GM18873 (cell line): ENCODE measurements around the gene DMXL1.
A peak's percentile ranks its signal among the peaks of the same experiment; 100 is the strongest.

ENCODE experiments used
- ATAC-seq: cut with Tn5 transposase; IDR thresholded peaks from one replicate; pipeline ENCODE4 v1.9.1; 2021; ENCODE audit warnings: mild to moderate bottlenecking, moderate library complexity, moderate number of reproducible peaks; ENCODE audit not compliant: unreplicated experiment, low FRiP score

DMXL1 gene

DNA sequence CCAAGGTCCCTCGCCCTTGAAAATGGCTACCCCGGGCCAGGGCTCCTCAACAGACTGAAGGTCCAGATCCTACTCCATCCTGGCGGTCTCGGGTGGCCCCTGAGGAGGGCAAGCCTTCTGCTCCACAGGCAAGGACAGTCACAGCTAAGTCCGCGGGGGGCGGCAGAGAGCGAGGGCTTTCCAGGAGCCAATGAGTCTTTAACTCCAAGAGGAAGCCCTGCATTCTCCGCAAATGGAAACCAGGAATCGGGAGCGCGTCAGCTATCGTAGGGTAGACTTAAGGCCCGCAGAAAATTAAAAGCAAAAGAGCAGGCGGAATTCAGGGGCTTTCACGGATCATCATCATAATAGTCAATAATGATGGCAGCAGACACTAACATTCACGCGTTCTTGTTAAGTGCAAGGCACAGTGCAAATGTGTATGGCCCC lies 197.1 kb downstream of the DMXL1 start:
- peak; percentile 78 for ATAC-seq

DNA sequence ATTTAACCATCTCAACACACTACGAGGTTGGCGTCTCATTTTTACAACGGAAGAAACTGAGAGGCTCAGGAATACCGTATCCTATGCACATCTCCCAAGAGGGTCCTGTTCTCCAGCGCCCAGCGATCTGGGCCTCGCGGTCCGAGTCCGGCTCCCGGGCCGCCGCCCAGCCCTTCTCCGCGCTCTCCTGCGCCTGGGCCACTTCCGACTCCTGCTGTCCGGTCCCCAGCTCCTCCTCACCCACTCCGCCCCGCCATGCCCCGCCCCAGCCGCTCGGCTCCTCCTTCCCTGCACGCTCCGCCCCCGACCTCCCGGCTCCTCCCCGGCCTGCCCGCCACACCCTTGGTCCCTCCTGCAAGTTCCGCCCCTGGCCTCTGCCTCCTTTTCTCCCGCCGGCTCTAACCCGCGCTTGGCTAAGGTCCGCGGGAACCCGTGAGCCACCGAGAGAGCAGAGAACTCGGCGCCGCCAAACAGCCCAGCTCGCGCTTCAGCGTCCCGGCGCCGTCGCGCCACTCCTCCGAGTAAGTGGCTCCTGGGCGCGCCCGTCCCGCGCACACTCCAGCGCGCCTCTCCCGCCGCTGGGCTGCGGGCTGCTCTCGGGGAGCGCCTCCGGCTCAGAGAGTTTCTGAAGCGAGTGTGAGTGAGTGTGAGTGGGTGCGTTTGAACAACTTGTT lies 197.6 kb downstream of the DMXL1 start:
- peak; percentile 66 for ATAC-seq

DNA sequence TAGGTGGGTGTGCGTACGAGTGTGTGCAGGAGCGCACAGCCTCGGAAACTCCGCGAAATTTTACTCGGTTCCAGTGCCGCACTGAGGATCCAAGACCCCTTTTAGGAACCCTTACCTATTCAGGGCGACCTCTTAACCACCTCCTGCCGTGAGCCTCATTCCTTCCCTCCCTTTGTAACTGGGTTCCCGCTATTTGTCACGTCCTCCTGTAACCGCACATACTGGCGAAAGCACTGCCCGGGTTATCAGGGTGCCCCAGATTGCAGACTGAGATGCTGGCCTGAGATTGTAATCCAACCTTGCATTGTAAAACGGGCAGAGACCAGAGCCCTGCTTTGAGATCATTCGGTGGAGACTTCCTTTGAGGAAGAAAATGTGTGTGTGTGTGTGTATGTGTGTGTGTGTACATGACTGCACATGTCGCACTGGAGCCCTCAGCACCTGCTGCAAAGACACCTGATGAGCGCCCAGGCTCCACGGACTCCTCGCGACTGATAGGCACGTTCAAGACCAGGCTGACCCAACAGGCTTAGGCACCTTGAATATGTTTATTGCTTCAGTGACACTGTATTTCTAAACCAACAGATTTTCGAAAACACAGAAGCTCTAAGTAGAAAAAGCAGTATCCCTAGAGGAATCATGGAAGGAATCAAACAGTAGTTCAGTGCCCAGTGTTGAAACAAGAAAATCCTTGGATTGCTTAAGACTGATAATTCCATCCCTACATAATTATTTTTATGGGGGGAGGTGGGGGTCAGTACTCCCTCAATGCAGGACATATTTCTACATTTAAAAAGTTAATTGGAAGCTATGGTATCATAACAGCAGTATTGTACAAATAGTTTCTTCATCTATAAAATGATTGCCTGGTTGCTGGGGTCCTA lies 198.4 kb downstream of the DMXL1 start:
- ATAC-seq: peak; percentile 10

DNA sequence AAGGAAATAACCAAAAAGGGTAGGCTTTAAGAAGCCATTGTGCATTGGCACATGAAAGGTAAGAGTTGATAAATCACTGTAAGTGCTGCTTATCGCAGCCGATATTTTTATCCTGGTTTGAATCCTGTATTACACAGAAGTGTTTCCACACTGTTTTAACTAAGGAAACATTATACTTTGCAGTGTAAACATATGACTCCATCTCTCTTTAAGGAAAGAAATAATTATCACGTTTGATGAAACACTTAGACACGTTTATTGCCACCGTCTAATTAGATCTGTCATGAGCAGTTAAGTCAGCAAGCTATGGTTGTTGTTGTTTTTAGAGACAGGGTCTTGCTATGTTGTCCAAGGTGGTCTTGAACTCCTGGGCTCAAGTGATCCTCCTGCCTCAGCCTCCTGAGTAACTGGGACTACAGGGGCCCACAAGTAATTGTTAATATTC lies 199.3 kb downstream of the DMXL1 start:
- no peak for ATAC-seq

DNA sequence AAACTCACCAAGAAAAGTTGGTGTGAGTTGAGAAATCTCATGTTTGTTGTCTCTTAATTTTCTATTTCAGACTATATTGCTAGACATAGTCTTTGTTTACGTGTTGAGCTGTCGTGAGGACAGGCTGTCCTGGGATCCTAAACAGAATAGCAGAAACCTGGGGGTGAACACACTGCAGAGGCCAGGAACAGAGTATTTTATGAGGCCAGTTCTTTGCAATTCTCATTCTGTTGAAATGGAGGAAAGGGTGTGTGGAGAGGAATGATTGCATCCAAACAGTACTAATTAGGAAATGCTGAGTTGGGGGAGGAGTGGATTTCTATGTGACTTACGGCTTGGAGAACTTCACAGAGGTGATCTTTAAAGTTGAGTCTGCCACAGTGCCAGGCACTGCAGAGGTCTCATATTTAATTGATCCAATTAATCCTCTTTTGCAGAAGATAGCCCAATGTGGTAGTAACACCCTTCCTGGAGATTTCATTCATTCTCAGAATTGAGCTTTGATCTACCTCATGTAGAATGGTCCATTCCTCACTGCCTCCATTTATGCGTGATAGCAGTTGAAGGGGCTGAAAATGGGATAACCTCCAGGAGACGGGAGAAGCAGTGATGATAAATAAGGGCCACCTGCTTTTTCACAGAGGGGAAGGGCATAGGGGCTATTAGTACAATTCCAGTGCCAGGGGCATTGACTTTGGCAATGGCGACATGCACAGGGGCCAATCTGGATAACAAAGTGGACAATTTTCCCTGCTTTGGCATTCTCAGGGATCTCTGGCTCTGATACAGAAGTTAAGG lies 200.3 kb downstream of the DMXL1 start:
- ATAC-seq: no peak

DNA sequence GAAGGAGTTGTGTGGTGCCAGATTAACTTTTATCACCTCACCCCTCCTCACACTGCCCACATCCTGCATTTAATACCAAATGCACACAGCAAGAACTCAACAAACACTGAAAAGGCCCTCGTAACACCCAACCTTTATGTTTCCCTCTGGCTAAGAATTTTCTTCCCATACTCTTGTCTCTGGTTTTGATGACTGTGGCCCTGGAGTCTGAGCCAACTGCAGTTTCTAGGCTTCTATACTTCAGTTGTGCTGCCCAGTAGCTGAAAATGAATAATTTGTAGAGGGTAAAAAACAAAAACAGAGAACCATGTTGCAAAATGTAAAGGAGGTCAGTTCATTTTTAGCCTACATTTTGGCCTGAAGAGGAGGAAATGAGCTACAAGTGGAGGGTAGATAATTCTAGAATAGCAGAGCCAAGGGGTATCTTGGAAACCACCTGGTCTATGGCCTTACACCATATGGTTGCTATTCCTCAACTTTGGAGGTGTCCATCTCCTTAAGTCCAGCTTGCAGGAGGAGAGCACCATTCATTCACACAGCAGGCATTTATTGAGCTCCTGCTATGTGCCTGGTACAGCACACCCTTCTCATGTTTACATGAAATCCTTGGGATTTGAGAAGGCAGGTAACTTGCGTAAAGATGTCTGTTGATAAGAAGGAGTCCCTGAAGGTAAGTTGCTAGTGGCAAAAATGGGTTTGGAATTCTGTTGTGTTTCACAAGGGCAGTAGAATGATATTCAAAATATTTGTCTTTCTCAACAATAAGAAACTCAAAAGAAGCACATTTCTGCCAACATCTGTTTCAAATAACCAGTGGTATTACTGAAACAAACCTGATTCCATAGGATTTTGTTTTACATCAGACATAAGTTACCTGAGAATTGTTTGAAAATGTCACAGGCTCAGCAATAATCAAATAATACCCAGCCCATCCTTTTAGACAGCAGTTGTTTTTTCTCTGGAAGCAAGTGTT lies 201.2 kb downstream of the DMXL1 start:
- ATAC-seq: no peak

DNA sequence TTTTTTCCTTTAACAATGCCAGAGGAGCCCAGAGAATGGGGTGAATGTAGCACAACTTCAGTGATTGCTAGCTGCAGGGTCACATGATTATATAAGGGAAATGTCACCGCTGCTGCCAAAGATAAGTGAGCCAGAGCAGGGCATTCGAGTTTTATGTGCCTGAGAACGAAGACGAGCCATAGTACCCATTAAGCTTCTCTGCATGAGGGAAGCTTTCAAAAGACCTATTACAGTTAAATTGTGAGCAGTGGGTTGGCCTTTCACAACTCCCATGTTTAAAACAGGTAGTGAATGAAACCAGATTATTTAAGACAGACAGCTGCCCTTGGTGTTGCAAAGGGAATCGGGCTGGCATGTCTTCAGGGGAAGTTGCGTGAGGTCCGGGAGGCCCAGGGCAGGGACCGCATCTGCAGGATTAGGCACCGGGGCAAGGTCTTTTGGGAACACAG lies 202.5 kb downstream of the DMXL1 start:
- ATAC-seq: no peak

DNA sequence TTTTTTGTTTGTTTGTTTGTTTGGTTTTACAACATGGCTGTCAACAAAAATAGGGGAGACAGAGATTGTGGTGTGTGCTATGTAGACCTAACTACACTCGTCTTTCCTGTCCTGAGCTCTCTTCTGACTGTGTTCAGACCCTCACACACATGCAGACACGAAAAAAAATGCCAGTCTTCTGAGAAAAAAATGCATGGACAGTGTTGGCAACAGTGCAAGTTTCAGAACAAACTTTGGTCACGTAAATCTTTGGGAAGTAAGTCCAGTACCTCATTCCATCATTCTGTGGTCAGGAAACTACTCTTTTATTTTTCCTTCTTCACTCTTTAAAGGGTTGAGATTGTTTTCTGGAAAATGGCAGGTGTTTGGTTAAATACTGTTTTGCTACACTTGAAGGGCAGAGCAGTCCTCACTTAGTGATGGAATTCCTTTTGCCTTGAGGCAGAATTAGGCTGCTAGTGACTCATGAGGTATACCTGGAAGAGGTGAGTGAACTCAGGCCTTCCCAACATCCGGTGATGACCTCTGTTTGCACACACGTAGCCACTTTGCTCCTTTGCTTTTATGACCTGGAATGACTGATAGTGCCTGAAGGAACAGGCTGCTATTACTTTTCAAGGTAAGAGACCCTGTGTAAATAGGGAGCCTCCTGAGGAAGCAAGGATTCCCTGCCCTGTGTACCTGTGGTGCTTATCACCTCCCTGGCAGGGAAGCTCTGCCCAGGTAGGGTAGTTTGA lies 203.3 kb downstream of the DMXL1 start:
- ATAC-seq: no peak

DNA sequence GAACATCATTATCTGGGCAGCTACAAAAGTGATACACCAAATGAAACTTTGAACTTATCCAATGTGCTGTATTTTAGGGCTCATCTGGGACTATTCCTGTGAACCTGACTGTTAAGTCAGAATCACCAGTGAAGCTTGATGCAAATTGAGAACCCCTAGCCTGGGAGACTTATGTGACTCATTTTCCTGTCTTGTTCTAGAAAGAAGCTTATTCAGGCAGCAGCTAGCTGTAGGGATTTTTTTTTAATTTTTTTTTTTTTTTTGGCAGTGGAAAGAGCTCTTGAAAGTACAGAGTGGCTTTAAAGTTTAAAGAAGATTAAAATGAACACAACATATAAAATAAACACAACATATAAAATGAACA lies 203.9 kb downstream of the DMXL1 start:
- ATAC-seq: no peak

DNA sequence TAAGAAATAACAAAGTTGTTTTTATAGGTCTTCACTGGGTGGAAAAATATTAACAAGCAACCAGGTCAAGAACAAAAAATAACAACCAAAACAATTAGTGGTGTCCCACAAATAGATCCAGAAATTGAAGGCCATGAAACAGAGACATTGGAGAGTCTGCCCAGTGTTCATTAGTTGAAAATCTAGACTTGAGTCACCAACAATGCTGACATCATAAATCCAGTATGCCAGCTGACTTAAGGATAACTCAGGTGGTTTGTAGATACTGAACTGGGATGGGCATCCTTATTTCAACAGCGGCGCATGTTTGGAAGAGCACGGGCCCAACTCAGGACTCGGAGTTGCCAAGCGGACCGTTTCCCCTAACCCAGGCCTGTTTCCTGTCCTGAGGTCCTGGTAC lies 204.3 kb downstream of the DMXL1 start:
- peak; percentile 9 for ATAC-seq

DNA sequence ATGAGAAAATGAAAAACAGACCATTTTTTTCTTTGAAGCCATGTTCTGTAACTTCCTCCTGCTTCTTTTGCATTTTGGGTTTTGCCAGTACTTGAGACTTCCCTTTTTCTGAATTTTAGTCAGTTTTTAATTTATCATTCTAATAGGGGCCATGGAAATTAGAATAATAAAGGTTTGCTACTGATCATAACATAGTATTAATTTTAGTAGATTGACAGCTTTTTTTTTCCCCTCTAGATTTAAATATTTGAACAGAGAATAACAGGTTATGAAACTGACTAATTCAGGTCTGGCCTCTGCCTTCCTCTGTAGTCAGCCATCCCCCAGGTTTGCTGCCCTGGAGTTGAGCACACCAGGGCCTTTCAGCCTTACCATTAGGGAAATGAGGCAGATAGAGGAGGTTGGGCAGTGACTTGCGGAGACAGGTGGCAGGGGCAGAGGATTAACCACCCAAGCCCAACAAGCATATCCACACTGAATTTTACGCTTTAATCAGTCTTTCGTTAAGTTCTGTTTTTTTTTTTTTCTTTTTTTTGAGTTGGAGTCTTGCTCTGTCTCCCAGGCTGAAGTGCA lies 204.8 kb downstream of the DMXL1 start:
- ATAC-seq: peak; percentile 72

DNA sequence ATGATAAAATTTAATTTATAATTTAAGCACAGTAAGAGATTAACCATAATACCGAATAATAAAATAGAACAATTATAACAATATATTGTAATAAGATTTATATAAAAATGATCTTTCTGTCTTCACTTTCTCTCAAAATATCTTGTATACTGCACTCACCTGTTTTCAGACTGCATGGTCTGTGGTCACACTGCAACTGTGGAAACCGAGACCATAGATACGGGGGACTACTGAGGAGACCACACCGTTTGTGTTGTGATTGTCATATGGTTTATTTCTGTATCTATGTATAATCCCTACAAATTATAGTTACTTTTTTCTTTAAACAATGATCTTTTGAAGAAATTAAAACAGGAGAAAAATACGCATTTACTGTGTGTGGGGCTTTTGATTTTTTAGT lies 206.1 kb downstream of the DMXL1 start:
- no peak for ATAC-seq

DNA sequence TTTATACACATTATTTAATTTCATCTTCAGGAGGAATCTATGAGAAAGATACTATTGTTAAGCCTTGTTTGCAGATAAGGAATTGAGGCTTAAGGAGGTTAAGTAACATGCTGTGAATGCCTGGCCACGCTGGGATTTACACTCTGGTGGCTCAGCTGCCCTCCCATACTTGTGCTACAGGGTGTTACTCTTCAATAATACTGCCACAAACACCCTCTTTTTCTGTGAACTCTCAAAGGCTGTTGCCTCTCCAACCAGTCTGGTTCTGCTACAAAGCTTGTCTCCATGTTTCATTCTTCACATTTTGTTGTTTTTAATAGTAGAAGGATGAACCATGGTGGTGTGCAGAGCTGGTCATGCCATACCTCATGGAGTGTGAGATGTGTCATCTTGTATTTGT lies 208.2 kb downstream of the DMXL1 start:
- no peak for ATAC-seq

DNA sequence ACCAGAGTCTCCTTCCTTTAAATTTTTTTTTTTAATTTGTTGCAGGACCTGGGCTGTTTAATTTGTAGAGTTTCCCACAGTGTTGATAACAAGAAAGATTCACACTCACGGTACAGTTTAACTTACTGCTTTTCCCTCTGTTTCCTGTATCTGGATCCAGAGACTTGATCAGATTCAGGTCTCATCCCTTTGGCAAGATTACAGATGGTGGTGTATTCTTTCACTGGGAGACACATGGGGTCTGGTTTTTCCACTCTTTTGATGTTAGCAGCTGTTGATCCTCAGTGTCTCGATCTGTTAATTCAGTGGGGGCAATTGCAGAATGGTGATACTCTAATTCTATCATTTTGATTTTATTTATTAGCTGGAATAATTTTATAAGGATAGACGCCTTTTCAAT lies 209.5 kb downstream of the DMXL1 start:
- no peak for ATAC-seq

DNA sequence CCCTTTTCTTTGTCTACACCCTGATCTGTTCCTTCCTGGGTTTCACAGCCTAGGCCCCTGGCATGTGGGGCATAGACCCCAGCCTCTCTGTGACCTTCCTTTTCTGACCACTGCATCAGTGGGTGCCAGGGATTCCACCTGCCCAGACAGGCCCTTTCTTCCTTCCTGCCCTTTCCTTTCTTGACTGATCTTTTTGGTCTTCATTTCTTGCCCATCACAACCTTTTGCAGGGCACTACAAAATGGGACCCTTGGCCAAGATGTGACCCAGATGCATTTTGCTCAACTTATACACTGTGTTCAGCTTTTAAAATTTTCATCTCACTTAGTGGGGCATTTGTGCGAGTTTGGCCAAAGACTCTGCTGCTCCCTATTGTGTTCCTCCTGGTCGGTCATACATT lies 211.7 kb downstream of the DMXL1 start:
- no peak for ATAC-seq

DNA sequence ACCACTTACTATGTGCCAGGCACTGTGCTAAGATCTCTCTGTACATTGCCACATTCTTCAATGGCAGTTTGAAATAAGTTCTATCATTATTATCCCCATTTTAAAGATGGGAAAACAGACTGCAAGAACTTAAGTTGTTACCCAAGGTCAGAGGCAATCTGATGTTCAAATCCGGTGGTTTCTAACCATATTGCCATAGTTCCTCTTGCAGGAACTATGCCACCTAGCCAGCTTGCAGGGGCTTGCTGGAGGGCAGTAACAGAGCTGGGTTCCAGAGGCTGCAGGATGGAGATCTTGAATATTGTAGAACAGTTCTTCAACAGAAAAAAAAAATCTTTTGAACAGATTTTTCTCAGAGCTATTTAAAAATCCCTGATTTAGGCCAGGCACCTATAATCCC lies 213.1 kb downstream of the DMXL1 start:
- ATAC-seq: no peak

DNA sequence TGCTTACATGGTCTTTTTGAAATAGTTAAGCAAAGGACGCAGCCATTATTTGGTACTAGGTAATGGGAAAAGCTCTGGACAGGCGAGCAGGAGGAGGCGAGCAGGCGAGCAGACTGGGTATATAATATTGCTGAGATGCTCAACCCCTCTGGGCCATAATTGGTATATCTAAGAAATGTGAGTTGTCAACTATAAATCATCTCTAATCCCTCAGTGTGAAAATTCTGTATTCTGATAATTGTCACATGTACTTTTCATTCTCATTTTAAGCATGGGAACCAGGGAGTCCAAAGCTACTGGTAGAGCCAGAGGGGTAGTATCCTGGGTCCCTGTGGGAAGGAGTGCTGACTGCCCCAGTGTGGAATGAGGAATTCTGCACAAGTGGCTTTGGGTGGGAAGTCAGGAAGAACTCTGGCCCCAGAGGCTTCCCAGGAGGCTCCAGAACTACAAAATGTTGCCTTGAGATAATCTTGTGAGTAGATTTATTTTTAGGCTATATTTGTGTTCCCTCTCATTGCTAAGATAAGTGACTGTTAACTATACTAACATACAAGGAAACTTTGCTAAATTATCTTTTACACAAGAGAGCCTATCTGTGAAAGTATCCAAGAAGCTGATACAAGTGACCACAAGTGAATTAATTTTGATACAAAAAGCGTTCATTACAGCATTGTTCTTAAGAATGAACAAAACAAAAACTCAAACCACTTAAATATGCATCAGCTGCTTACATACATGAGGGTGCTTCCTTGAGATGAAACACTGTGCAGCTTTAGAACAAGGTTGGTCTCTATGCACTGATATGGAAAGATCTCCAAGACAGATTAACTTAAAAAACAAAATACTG lies 214.4 kb downstream of the DMXL1 start:
- ATAC-seq: no peak
